Fibroblast of lung (primary cell): ENCODE results near the gene ADAMTS16. TPM values are rescaled to one million over a fixed set of nuclear protein-coding genes. Genes with fewer than 3 reads are reported as not detected.

Source experiments
- DNase-seq, 2 donors: peaks; one replicate each; pipeline versions ENCODE4 v3.0.0 to v3.0.0-alpha.2; 2010; ENCODE audit warnings: low read depth in 2 of 2
- H2AFZ ChIP-seq: 2 replicates; pipeline ENCODE4 v1.5.1; 2012; ENCODE audit warnings: low read length, control low read depth, inconsistent platforms
- H3K27ac ChIP-seq: 2 replicates; pipeline ENCODE4 v1.5.1; 2011; ENCODE audit warnings: low read length, control low read depth; ENCODE audit not compliant: insufficient read depth
- H3K27me3 ChIP-seq: 2 replicates; pipeline ENCODE4 v1.5.1; 2011; ENCODE audit warnings: mild to moderate bottlenecking, low read length; ENCODE audit not compliant: control insufficient read depth, insufficient read depth
- H3K36me3 ChIP-seq: 2 replicates; pipeline ENCODE4 v1.5.1; 2011; ENCODE audit warnings: low read length; ENCODE audit not compliant: control insufficient read depth, insufficient read depth
- H3K4me1 ChIP-seq: 2 replicates; pipeline ENCODE4 v1.5.1; 2011; ENCODE audit warnings: low read length; ENCODE audit not compliant: control insufficient read depth, insufficient read depth; ENCODE audit errors: extremely low read depth
- H3K4me2 ChIP-seq: 2 replicates; pipeline ENCODE4 v1.5.1; 2011; ENCODE audit warnings: low read length, control low read depth; ENCODE audit not compliant: insufficient read depth; ENCODE audit errors: extremely low read depth
- H3K4me3 ChIP-seq, 4 experiments: fragments of 200-600 bp in 1 of 4; sonication (generic) in 1 of 4; replicated peaks in 1 of 4; 2 replicates each; pipeline ENCODE4 v1.5.1; 2011 to 2016; ENCODE audit warnings: low read length in 4 of 4, low read depth in 3 of 4, mild to moderate bottlenecking in 3 of 4, control low read depth in 2 of 4, inconsistent platforms in 1 of 4, mixed read lengths in 1 of 4; ENCODE audit not compliant: insufficient read depth in 1 of 4; ENCODE audit errors: control extremely low read depth in 1 of 4
- H3K79me2 ChIP-seq: 2 replicates; pipeline ENCODE4 v1.5.1; 2012; ENCODE audit warnings: mild to moderate bottlenecking, low read length, inconsistent platforms; ENCODE audit not compliant: control insufficient read depth, insufficient read depth
- H3K9ac ChIP-seq: 2 replicates; pipeline ENCODE4 v1.5.1; 2011; ENCODE audit warnings: mild to moderate bottlenecking, low read length, control low read depth; ENCODE audit not compliant: insufficient read depth
- H3K9me3 ChIP-seq: 2 replicates; pipeline ENCODE4 v1.5.1; 2012; ENCODE audit warnings: low read depth, low read length; ENCODE audit not compliant: control insufficient read depth, insufficient read depth
- H4K20me1 ChIP-seq: 2 replicates; pipeline ENCODE4 v1.5.1; 2011; ENCODE audit warnings: low read length; ENCODE audit not compliant: control insufficient read depth, insufficient read depth; ENCODE audit errors: extremely low read depth
- CTCF ChIP-seq, 2 donors: IDR thresholded peaks in 1 of 2; conservative IDR thresholded peaks in 1 of 2; 1 replicate in 1 of 2; 2 replicates in 1 of 2; pipeline ENCODE4 v1.5.1; 2011 to 2012; ENCODE audit warnings: low read length in 2 of 2, control low read depth in 1 of 2, inconsistent platforms in 1 of 2, low read depth in 1 of 2, mild to moderate bottlenecking in 1 of 2
- EZH2 ChIP-seq: IDR thresholded peaks from 2 replicates; pipeline ENCODE4 v1.5.1; 2012; ENCODE audit warnings: low read length, control low read depth, mild to moderate bottlenecking; ENCODE audit errors: missing control alignments
- polyA plus RNA-seq, 2 donors: library from polyadenylated mRNA; depleted of rRNA in 1 of 2; stranded (reverse) in 1 of 2; unstranded in 1 of 2; fragments of >200 nt; gene quantifications; 2 replicates each; pipeline ENCODE4 v1.2.1, GENCODE V29; 2011 to 2012; ENCODE audit warnings: missing spikeins in 1 of 2
- total RNA-seq: library from RNA; depleted of rRNA; stranded (reverse); fragments of >200 nt; gene quantifications from 2 replicates; pipeline ENCODE4 v1.2.1, GENCODE V29; 2014

The ADAMTS16 gene
- total and polyA plus RNA-seq, 2 donors (not counting 1 experiment from before 2014, with no cell fraction given): 0.06 to 0.17 TPM

- H2AFZ ChIP-seq: no peak overlapping the region
- no peaks in the 10 kb centered on the region for H3K9me3 ChIP-seq
- no peaks in the 10 kb centered on the region for H3K4me1 ChIP-seq
- no peak overlapping the region for H3K4me2 ChIP-seq
- H3K4me3 ChIP-seq: no peak overlapping the region
- H3K79me2 ChIP-seq: no peaks in the 10 kb centered on the region
- no peak overlapping the region for H3K9ac ChIP-seq
- H3K36me3 ChIP-seq: no peaks in the 10 kb centered on the region
- H3K27ac ChIP-seq: no peak overlapping the region
- H3K27me3 ChIP-seq: no peaks in the 10 kb centered on the region
- DNase-seq: no peak
- no peaks in the 10 kb centered on the region for H4K20me1 ChIP-seq
- no peak for TF ChIP-seq EZH2
- TF ChIP-seq CTCF (conservative IDR thresholded peaks at IDR 0.05 in 1 of 2, IDR thresholded peaks at IDR 0.05 in 1 of 2; ENCODE audit: low read depth in 1 of 2, low read length in 2 of 2): no peak
Measured at GRCh38 chr5:5101676-5102075, 38.5 kb upstream of the ADAMTS16 start.

GRCh38 chr5:5103245-5103644 lies 36.9 kb upstream of the ADAMTS16 start:
- Histone ChIP-seq H2AFZ (no peak overlapping the region), H4K20me1 (no peaks in the 10 kb centered on the region), H3K4me3 (no peak overlapping the region), H3K4me1 (no peaks in the 10 kb centered on the region), H3K9me3 (no peaks in the 10 kb centered on the region), H3K27ac (no peak overlapping the region), H3K4me2 (no peak overlapping the region), H3K36me3 (no peaks in the 10 kb centered on the region), H3K27me3 (no peaks in the 10 kb centered on the region), H3K79me2 (no peaks in the 10 kb centered on the region), H3K9ac (no peak overlapping the region)
- DNase-seq: peak in 1 of 2 donors; percentile 78
- no peak for TF ChIP-seq CTCF (conservative IDR thresholded peaks at IDR 0.05 in 1 of 2, IDR thresholded peaks at IDR 0.05 in 1 of 2; ENCODE audit: low read depth in 1 of 2, low read length in 2 of 2)
- TF ChIP-seq EZH2: no peak

- no peak for DNase-seq
- Histone ChIP-seq H3K4me2 (no peak overlapping the region), H3K79me2 (no peaks in the 10 kb centered on the region), H3K27ac (no peak overlapping the region), H3K9ac (no peak overlapping the region), H3K36me3 (no peaks in the 10 kb centered on the region), H3K4me3 (no peak overlapping the region), H3K4me1 (no peaks in the 10 kb centered on the region), H3K27me3 (no peaks in the 10 kb centered on the region), H3K9me3 (no peaks in the 10 kb centered on the region), H4K20me1 (no peaks in the 10 kb centered on the region), H2AFZ (no peak overlapping the region)
- no peak for TF ChIP-seq EZH2
- no peak for TF ChIP-seq CTCF (conservative IDR thresholded peaks at IDR 0.05 in 1 of 2, IDR thresholded peaks at IDR 0.05 in 1 of 2; ENCODE audit: low read depth in 1 of 2, low read length in 2 of 2)
Measured at GRCh38 chr5:5104550-5104949, 35.6 kb upstream of the ADAMTS16 start.
